ENCODE measurements around the gene VPS16. TPM values are rescaled to one million over a fixed set of nuclear protein-coding genes. Genes with fewer than 3 reads are reported as not detected.

Gene VPS16
- total RNA-seq, 1 experiment from 2014 or later, result 49.9 TPM

DNA sequence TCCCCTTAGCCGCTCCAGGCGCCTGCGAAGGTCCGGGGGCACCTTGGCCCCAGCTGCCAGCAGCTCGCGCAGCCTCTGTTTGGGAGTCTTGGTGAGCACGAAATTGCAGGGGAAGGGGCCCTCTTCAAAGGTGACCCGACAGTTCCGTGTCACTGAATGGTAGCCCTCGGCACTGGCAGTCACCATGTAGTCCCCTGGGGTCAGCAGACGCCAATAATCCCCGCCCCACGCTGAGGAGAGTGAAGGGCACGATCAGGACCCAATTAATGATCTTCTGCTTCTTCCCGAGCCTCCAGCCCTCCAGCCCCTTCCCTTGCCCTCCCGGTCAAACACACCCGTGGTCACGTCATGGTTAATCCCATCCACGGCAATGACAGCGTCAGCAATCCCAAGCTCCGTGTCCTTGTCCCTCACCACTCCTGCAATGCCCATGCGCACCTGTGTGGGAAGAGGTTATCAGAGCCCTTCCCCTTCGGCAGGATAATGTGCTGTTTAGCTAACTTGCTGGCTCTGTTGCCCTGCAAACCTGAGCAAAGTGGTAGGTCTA is 46.3 kb upstream of the VPS16 start:
- no peaks in the 10 kb centered on the region for H3K36me3 ChIP-seq (ENCODE audit: low read depth, low read length)
- H3F3A ChIP-seq (ENCODE audit: low read length, unreplicated experiment), result no peaks in the 10 kb centered on the region
- no peaks in the 10 kb centered on the region for H3K9me3 ChIP-seq (ENCODE audit: low read length)
- H3K79me2 ChIP-seq (ENCODE audit: low read length), result no peaks in the 10 kb centered on the region
- ATAC-seq (no peak), DNase-seq (no peak)
- no peaks in the 10 kb centered on the region for H4K20me1 ChIP-seq (ENCODE audit: low read length)
- no TSS peak for BruUV-seq (replicated peaks)
- no peak overlapping the region for H3K27ac ChIP-seq (ENCODE audit: low read length)
- peaks cover 40% of the 10 kb centered on the region for H3K27me3 ChIP-seq (ENCODE audit: low read length)
- no peak for TF ChIP-seq EZH2 (IDR thresholded peaks at IDR 0.05; ENCODE audit: low read length, unreplicated experiment)
- no peak for TF ChIP-seq EZH2phosphoT487 (IDR thresholded peaks at IDR 0.05; ENCODE audit: borderline replicate concordance, low read length)
- TF ChIP-seq CTCF (conservative IDR thresholded peaks at IDR 0.05; ENCODE audit: low read depth, low read length), result no peak
- CTCF ChIA-PET, result no interaction called here
- no peak overlapping the region for H3K9ac ChIP-seq (ENCODE audit: low read length)
- POLR2A ChIA-PET (ENCODE audit: unreplicated experiment), result no interaction called here
- H3K4me3 ChIP-seq (ENCODE audit: low read length), result no peak overlapping the region
- H3K9me2 ChIP-seq (replicated peaks; ENCODE audit: low read length), result no peaks in the 10 kb centered on the region
- no peaks in the 10 kb centered on the region for H3K4me1 ChIP-seq (ENCODE audit: insufficient read depth, low read length)
- no peak overlapping the region for H3K4me2 ChIP-seq (ENCODE audit: low read length)
- intact Hi-C loops (cut with micrococcal nuclease), result no loop called here
- H2AFZ ChIP-seq (ENCODE audit: low read length), result no peak overlapping the region

- ChIA-PET CTCF (no interaction called here), POLR2A (ENCODE audit: unreplicated experiment) (no interaction called here)
- no peak for TF ChIP-seq EZH2phosphoT487 (IDR thresholded peaks at IDR 0.05; ENCODE audit: borderline replicate concordance, low read length)
- no peak for TF ChIP-seq CTCF (conservative IDR thresholded peaks at IDR 0.05; ENCODE audit: low read depth, low read length)
- no peak for TF ChIP-seq EZH2 (IDR thresholded peaks at IDR 0.05; ENCODE audit: low read length, unreplicated experiment)
- DNase-seq (no peak), ATAC-seq (no peak)
- Histone ChIP-seq H3K79me2 (ENCODE audit: low read length) (no peaks in the 10 kb centered on the region), H3K27me3 (ENCODE audit: low read length) (peaks cover 37% of the 10 kb centered on the region), H3K4me2 (ENCODE audit: low read length) (no peak overlapping the region), H3K9me3 (ENCODE audit: low read length) (no peaks in the 10 kb centered on the region), H3K4me1 (ENCODE audit: insufficient read depth, low read length) (no peaks in the 10 kb centered on the region), H3K4me3 (ENCODE audit: low read length) (no peak overlapping the region), H3K36me3 (ENCODE audit: low read depth, low read length) (no peaks in the 10 kb centered on the region), H3K9ac (ENCODE audit: low read length) (no peak overlapping the region), H3K27ac (ENCODE audit: low read length) (no peak overlapping the region), H4K20me1 (ENCODE audit: low read length) (no peaks in the 10 kb centered on the region), H3F3A (ENCODE audit: low read length, unreplicated experiment) (no peaks in the 10 kb centered on the region), H3K9me2 (replicated peaks; ENCODE audit: low read length) (no peaks in the 10 kb centered on the region), H2AFZ (ENCODE audit: low read length) (no peak overlapping the region)
- intact Hi-C loops (cut with micrococcal nuclease), result no loop called here
- no TSS peak for BruUV-seq (replicated peaks)
Observed at GRCh38 chr20:2794866-2795447, 45.6 kb upstream of the VPS16 start.

DNA sequence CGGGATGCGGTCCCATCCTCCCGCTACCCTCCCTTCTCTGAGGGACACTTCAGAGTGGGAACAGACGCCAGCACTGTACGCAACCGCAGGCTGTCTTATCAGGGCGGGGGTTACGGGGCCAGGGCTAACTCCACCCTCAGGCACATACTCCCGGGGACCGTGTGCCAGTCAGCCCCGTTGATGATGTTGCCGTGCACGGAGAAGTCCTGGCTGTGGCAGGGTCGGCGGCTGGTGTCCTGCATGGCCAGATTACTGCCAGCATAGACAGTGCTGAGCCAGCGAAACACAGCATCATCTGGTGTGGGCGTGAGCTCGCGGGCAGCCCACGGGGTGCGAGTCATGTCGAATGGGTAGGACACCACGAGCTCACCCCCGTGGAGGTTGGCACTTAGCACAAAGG is 45.1 kb upstream of the VPS16 start:
- H3K4me1 ChIP-seq (ENCODE audit: insufficient read depth, low read length), result no peaks in the 10 kb centered on the region
- no peaks in the 10 kb centered on the region for H4K20me1 ChIP-seq (ENCODE audit: low read length)
- H3K36me3 ChIP-seq (ENCODE audit: low read depth, low read length), result no peaks in the 10 kb centered on the region
- no TSS peak for BruUV-seq (replicated peaks)
- ChIA-PET CTCF (no interaction called here), POLR2A (ENCODE audit: unreplicated experiment) (no interaction called here)
- intact Hi-C loops (cut with micrococcal nuclease), result no loop called here
- H3K9ac ChIP-seq (ENCODE audit: low read length), result no peak overlapping the region
- no peaks in the 10 kb centered on the region for H3K79me2 ChIP-seq (ENCODE audit: low read length)
- ATAC-seq (no peak), DNase-seq (no peak)
- no peak overlapping the region for H3K4me3 ChIP-seq (ENCODE audit: low read length)
- no peak overlapping the region for H3K27ac ChIP-seq (ENCODE audit: low read length)
- no peak for TF ChIP-seq EZH2phosphoT487 (IDR thresholded peaks at IDR 0.05; ENCODE audit: borderline replicate concordance, low read length)
- TF ChIP-seq EZH2 (IDR thresholded peaks at IDR 0.05; ENCODE audit: low read length, unreplicated experiment), result no peak
- no peak for TF ChIP-seq CTCF (conservative IDR thresholded peaks at IDR 0.05; ENCODE audit: low read depth, low read length)
- no peaks in the 10 kb centered on the region for H3K9me3 ChIP-seq (ENCODE audit: low read length)
- no peak overlapping the region for H3K4me2 ChIP-seq (ENCODE audit: low read length)
- H2AFZ ChIP-seq (ENCODE audit: low read length), result no peak overlapping the region
- peaks cover 35% of the 10 kb centered on the region for H3K27me3 ChIP-seq (ENCODE audit: low read length)
- H3K9me2 ChIP-seq (replicated peaks; ENCODE audit: low read length), result no peaks in the 10 kb centered on the region
- H3F3A ChIP-seq (ENCODE audit: low read length, unreplicated experiment), result no peaks in the 10 kb centered on the region

Measured in PC-3 (cell line).